ENCODE data around the gene LIN28B.
"Not testable (repeated sequence)": the region's sequence is repeated elsewhere in the genome, so short reads cannot be mapped to it uniquely, and the experiment has no call there.

The LIN28B gene

DNA sequence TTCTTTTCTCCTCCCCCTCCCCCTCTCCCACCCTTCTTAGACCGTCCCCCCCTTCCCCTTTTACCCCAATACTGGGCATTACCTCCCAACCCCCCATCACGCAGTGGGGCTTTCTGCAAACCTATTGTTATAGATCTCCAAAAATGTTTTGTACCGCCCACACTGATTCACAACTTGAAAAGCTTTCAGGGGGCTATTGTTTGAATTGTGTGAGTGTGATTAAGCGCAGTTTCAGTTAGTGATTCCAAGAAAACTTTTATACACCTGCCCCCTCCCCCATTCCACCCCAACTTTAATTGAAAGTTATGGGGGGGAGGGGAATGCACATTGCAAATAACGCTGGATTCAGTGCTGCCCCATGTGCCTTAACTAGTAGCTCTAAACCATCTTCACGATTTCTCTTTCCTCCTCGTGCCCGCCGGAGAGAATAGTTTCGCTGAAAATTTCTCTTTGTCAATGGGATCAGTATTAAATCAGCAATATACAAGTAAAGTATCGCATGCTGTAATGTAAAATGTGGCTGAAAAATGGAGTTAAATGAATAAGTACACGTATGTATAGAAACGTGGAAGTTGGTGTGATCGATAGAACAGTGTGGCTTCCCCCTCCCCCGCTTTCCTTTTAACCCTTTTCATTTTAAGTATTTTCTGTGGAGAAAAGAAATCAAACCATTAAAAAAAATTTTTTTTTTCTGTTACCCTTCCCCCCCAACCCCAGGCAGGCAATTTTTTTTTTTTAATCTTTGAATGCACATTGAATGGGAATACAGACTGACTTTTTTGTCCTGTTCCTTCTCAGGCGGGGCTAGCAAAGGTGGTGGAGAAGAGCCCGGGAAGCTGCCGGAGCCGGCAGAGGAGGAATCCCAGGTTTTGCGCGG is 632 bp downstream of the LIN28B start:
- DNase-seq = no peak

- DNase-seq = no peak
Observed at GRCh38 chr6:104958178-104959025, 1.5 kb downstream of the LIN28B start.

DNA sequence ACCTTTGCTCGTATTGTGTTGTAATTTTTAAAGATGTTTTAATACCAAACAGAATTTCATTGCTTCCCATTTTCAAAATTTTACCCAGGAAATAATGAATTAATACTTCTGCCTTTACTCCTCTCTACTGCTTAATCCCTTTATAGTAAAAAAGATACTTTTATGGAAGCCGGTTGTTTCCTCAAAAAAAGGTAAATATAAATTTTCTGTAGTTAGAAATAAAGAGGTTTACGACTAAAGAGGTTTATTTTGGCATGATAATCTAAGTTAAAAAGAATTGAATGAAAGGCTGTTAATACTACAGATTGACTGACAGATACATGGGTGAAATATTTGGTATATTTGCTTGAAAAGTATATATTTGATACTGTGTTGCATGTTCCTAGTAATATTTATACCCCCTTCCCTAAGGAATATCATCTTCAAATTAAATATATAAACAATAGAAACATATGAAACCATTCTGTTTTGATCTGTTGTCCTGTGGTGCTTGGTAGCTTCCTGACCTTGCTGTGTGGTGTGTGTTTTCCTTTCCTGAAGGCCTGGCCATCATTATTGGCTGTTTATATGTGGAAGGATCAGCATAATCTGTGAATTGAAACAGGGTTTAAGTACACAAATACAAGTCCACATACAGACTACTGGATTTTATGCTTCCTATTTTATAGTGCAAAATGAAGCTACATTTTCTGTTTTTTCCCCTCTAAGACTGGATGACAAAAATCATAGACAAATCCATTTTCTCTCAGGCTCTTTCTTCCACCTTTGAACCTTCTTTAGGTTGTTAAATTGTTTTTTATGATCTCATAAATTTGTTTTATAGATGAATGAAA is 2.3 kb downstream of the LIN28B start:
- DNase-seq = no peak

GRCh38 chr6:104969108-104969507 is 12.2 kb downstream of the LIN28B start:
- DNase-seq = no peak

DNA sequence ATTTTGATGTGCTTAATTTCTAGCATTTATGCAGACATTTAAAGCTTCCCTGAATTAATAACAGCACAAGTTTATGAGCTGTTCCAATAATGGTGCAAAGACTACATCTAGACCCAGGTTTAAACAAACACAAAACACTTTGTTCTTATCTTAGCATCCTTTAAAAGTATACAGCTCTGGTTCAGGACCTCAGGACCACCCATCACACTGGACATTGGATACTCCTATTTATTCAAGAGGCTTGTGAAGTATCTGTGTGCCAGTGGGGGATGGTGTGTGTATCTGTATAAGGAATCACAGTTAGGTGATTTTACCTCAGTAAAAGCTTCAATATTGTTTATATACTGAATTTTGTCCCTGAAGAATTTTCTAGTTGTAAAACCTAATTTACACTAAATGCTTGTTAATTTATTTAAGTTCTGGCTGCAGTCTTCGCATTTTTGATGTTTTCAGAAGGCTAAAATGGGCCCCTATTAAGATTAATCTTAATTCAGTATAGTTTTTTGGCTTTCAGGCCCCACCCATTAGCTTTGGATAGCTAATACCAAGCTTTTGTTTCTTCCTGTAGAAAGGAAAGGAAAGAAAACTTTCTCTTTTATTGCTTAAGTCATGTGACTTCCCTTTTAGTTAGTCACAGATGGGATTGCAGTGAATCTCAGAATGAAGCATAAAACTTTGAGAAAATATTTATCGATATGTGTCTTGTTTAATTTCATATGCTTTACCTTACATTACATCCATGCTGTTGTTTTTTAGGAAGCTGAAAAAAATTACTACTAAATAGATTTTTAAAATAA is 13.1 kb downstream of the LIN28B start:
- no peak for DNase-seq

DNA sequence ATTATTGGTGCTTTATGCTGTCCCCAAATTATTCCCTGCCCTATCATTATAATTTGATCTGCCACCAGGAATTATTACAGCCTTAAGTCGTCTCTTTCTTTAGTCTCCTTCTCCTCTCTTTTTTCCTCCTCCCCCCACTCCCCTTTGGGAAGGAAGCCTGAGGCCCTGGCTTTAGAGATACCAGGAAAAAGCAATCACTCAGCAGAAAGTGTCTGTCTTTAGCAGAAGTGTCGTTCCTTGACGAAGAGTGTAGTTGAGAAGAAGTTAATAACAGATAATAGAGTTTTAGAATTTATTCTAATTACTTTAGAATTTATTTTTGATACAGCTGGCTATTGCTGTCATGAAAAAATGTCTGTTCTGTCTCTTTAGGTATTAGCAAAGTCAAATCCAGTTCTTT is 16.5 kb downstream of the LIN28B start:
- DNase-seq = no peak

GRCh38 chr6:104983296-104983695 is 26.4 kb downstream of the LIN28B start:
- DNase-seq = no peak

DNA sequence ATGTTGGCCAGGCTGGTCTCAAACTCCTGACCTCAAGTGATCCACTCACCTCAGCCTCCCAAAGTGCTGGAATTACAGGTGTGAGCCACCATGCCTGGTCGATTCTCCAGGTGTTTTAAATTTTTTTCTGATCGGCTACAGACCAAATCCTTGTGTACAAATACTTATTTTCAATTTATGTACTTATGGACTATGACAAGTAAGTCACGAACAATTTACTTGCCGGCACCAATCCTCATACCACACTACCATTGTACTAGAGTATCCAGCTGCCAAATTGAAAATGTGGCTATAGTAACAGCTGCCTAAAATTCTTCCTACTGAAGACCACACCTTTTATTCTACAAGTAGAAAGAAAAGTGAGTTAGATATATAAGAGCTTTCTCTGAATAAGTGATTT is 26.9 kb downstream of the LIN28B start:
- DNase-seq = no peak

- DNase-seq = no peak
Observed at GRCh38 chr6:104984831-104985230, 27.9 kb downstream of the LIN28B start.

DNA sequence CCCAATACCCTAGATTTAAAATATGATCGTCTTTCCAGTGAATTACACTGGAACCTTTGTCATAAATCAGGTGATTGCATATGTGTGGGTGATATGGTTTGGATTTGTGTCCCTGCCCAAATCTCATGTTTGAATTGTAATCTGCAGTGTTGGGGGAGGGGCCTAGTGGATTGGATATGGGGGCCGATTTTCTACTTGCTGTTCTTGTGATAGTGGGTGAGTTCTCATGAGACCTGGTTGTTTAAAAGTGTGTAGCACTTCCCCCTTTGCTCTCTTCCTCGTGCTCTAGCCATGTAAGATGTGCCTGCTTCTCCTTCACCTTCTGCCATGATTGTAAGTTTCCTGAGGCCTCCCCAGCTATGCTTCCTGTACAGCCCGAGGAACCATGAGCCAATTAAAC is 29.0 kb downstream of the LIN28B start:
- DNase-seq = not testable (repeated sequence)

GRCh38 chr6:104986625-104987024 is 29.7 kb downstream of the LIN28B start:
- no peak for DNase-seq

GRCh38 chr6:104987218-104987617 is 30.3 kb downstream of the LIN28B start:
- DNase-seq = no peak

DNA sequence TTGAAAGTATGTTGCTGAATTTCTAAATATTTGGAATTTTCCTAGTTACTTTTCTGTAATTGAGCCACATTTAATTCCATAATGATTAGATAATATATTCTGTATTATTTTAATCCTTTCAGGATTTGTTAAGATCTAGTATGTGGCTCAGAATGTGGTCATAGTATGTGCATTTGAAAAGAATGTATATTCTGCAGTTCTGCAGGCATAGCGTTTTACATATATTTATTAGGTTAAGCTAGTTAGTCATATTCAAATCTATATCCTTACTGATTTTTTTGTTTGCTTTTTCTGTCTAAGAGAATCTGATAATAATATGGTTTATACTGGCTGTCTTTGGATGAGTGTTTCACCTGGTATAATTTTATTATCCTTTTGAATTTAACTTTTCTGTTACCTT is 33.2 kb downstream of the LIN28B start:
- DNase-seq = no peak

GRCh38 chr6:104991062-104991461 is 34.2 kb downstream of the LIN28B start:
- DNase-seq = not testable (repeated sequence)

DNA sequence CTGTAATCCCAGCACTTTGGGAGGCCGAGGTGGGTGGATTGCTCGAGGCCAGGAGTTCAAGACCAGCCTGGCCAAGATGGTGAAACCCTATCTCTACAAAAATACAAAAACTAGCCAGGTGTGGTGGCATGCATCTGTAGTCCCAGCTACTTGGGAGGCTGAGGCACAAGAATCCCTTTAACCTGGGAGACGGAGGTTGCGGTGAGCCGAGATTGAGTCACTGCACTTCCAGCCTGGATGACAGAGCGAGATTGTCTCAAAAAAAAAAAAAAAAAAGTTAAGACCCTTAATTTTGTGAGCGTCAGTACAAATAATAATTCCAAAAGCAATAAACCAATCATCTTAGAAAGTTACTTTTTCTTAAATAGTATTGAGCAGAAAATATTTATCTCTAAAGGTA is 36.7 kb downstream of the LIN28B start:
- not testable (repeated sequence) for DNase-seq

DNA sequence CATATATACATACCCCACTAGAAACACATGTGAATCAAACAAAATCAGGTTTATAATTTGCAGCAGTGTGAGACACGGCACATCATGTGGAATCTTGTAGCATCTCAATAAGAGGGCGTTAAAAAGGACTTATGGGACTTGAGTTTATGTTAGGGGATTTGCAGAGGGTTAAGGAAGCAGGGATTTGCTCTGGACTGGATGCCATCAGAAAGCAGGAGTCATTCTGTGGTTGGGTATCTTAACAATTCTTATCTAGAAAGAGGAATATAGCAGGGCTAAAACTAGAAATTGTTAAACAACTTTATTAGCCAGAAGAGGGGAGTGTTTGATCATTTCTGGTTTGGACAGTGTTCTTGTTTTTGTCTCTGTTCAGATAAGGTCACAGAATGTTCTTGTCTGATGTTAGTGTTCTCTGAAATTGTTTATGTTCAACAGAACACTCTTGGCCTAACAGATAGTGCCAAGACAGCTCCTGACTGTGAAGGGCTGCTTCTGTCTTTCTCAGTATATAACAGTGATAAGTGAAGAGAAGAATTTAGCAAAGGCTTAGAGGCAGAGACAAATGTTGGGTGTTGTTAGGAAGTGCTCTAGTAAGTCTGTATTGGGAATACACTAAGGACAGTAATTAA is 39.2 kb downstream of the LIN28B start:
- DNase-seq = no peak

DNA sequence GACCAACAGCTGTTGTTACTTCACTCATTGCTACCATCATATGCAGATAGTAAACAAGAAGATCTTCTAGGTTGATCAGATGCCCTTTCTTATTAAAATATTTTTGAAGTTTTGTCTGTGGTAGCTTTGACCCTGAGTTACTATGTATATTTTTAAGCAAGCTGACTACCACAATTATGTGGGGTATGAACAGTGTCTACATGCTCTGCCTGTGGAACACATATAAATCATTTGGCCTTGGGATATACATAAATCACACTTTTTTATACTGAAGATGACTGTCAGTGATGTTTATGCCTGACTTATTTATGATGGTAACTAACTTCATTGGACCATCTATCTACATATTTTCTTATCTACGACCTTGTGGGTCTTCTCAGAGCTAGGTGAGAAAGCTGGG is 44.2 kb downstream of the LIN28B start:
- no peak for DNase-seq

GRCh38 chr6:105001906-105002305 is 45.0 kb downstream of the LIN28B start:
- DNase-seq = no peak

DNA sequence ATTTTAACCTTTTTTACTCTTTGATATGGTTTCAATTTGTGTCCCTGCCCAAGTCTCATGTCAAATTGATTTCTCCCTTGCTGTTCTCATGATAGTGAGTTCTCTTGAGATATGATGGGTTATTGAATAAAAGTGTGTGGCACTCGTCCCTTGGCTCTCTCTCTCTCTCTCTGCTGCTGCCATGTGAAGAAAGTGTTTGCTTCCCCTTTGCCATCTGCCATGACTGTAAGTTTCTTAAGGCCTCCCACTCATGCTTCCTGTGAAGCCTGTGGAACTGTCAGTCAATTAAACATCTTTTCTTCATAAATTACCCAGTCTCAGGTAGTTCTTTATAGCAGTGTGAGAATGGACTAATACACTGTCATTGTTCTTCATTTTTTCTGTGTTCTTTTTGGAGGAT is 48.5 kb downstream of the LIN28B start:
- DNase-seq = no peak

DNA sequence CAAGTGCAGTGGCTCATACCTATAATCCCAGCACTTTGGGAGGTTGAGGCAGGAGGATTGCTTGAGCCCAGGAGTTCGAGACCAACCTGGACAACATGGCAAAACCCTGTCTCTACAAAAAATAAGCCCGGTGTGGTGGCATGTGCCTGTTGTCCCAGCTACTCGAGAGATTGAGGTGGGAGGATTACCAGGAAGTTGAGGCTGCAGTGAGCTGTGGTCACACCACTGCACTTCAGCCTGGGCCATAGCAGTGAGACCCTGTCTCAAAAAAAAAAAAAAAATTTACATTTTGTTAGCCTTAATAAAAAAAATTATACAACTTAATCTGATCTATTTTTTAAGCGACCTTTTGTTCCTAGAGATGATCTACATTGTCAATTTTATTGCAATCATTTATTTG is 56.6 kb downstream of the LIN28B start:
- DNase-seq = not testable (repeated sequence)

GRCh38 chr6:105014448-105014847 is 57.5 kb downstream of the LIN28B start:
- DNase-seq = peak; percentile 13

DNA sequence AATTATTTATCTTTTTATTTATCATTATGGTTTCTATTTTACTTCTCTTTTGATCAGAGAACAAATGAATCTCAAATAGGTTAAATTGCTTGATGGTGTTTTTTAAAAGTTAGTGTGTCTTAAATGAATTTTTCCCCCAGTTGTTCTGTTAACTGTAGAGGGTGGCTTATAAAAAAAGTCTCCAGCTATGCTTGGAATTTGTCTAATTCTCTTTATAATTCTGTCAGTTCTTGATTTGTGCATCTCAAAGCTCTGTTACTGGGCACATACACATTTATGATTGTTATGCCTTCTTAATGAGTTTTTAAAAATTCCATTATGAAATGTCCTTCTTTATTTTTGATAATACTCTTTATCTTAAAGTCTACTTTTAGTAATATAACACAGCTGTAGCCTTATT is 58.0 kb downstream of the LIN28B start:
- no peak for DNase-seq

Data from NCI-H510A treated with DMSO at 0.1 percent for 48 hours (cell line).